HG03469 (cell line): ENCODE data around the gene KRT83.

ENCODE experiments used
- ATAC-seq: cut with Tn5 transposase; IDR thresholded peaks from one replicate; pipeline ENCODE4 v1.9.1; 2021; ENCODE audit warnings: mild to moderate bottlenecking, moderate library complexity, moderate number of reproducible peaks; ENCODE audit not compliant: unreplicated experiment

Gene KRT83

GRCh38 chr12:52268212-52268611, 53.0 kb downstream of the KRT83 start:
- ATAC-seq, result no peak

GRCh38 chr12:52267699-52268098, 53.5 kb downstream of the KRT83 start:
- ATAC-seq, result no peak

GRCh38 chr12:52267266-52267665, 53.9 kb downstream of the KRT83 start:
- no peak for ATAC-seq

- no peak for ATAC-seq
Measured at GRCh38 chr12:52266514-52266913, 54.7 kb downstream of the KRT83 start.

GRCh38 chr12:52264435-52264825, 56.8 kb downstream of the KRT83 start:
- ATAC-seq, result no peak
